Esophagus muscularis mucosa (tissue), 4 donors: ENCODE data around the gene TMEM169. TPM values are rescaled to one million over a fixed set of nuclear protein-coding genes. Genes with fewer than 3 reads are reported as not detected.

Experiments used
- DNase-seq: peaks from one replicate; pipeline ENCODE4 v3.0.0-alpha.2; 2017; ENCODE audit errors: extremely low spot score
- H3K27ac ChIP-seq, 4 donors: fragments of 200-600 bp; sonication (generic); replicated peaks in 1 of 4; 1 replicate in 3 of 4; 2 replicates in 1 of 4; pipeline ENCODE4 v1.5.1; 2016 to 2019; ENCODE audit warnings: mild to moderate bottlenecking in 1 of 4
- H3K27me3 ChIP-seq, 4 donors: fragments of 200-600 bp; sonication (generic); one replicate each; pipeline versions ENCODE4 v1.5.1 to v1.6.0; 2016 to 2019
- H3K36me3 ChIP-seq, 4 donors: fragments of 200-600 bp; sonication (generic); one replicate each; pipeline ENCODE4 v1.5.1; 2016 to 2019
- H3K4me1 ChIP-seq, 4 donors: fragments of 200-600 bp; sonication (generic); one replicate each; pipeline ENCODE4 v1.5.1; 2016 to 2019
- H3K4me3 ChIP-seq, 4 donors: fragments of 200-600 bp; sonication (generic); 1 replicate in 2 of 4; 2 replicates in 2 of 4; pipeline ENCODE4 v1.5.1; 2016 to 2019; ENCODE audit warnings: mild to moderate bottlenecking in 4 of 4, moderate library complexity in 1 of 4
- H3K9me3 ChIP-seq, 4 donors: fragments of 200-600 bp; sonication (generic); 1 replicate in 3 of 4; 2 replicates in 1 of 4; pipeline ENCODE4 v1.5.1; 2016 to 2019
- CTCF ChIP-seq, 3 experiments: fragments of 200-600 bp in 2 of 3; fragments of 450-650 bp in 1 of 3; sonication (generic) in 2 of 3; IDR thresholded peaks; one replicate each; pipeline ENCODE4 v1.5.1; 2017 to 2019; ENCODE audit warnings: antibody characterized with exemption in 3 of 3, mild to moderate bottlenecking in 2 of 3, moderate library complexity in 1 of 3
- EP300 ChIP-seq: sonication (generic); formaldehyde crosslinking; IDR thresholded peaks from one replicate; pipeline ENCODE4 v1.6.1; 2017; ENCODE audit warnings: antibody characterized with exemption
- POLR2A ChIP-seq: fragments of 450-650 bp; IDR thresholded peaks from one replicate; pipeline ENCODE4 v1.6.1; 2017; ENCODE audit warnings: antibody characterized with exemption, moderate library complexity, mild to moderate bottlenecking, low read depth
- POLR2AphosphoS5 ChIP-seq, 2 donors: sonication (generic); formaldehyde crosslinking; IDR thresholded peaks; one replicate each; pipeline ENCODE4 v1.6.1; 2017; ENCODE audit warnings: antibody characterized with exemption in 2 of 2
- WGBS: methylation state at CpG from one replicate; pipeline ENCODE4 v1.1.5; 2018; 5-methylcytosine and 5-hydroxymethylcytosine counted together
- intact Hi-C: fragments of 100-400 bp; cut with DNase I; formaldehyde crosslinking; loops from one replicate; pipeline ENCODE4 v1.15.1; 2023
- total RNA-seq, 4 donors: library from RNA; depleted of rRNA; stranded (reverse); fragments of >200 nt; gene quantifications; one replicate each; pipeline versions ENCODE4 v1.1.0 to v1.2.1, GENCODE V29; 2016

TMEM169 gene
- total RNA-seq, 4 donors from 2014 or later: under 0.01 to 0.75 (median 0.51) TPM

- WGBS: 69% methylated on average over 3 of the region's 3 CpGs
- TF ChIP-seq CTCF (IDR thresholded peaks at IDR 0.05) (no peak), POLR2AphosphoS5 (IDR thresholded peaks at IDR 0.05) (no peak), POLR2A (no peak), EP300 (no peak)
- intact Hi-C loops: no loop called here
- Histone ChIP-seq H3K36me3 (peaks cover 53 to 87% (median 74%) of the 10 kb centered on the region in 4 donors), H3K4me1 (peaks cover 12 to 42% (median 32%) of the 10 kb centered on the region in 4 donors), H3K27ac (no peak overlapping the region), H3K27me3 (no peaks in the 10 kb centered on the region), H3K4me3 (no peak overlapping the region), H3K9me3 (no peaks in the 10 kb centered on the region)
- DNase-seq: no peak
Observed at GRCh38 chr2:216119986-216120385, 38.3 kb downstream of the TMEM169 start.

- H3K36me3 ChIP-seq: peaks cover 65 to 100% (median 85%) of the 10 kb centered on the region in 4 donors
- WGBS: 95% methylated on average over 3 of the region's 3 CpGs
- H3K27me3 ChIP-seq: no peaks in the 10 kb centered on the region
- TF ChIP-seq POLR2AphosphoS5 (IDR thresholded peaks at IDR 0.05): no peak
- TF ChIP-seq CTCF (IDR thresholded peaks at IDR 0.05): no peak
- TF ChIP-seq POLR2A: no peak
- TF ChIP-seq EP300: no peak
- H3K27ac ChIP-seq: no peak overlapping the region
- peaks cover 3 to 30% (median 23%) of the 10 kb centered on the region in 4 donors for H3K4me1 ChIP-seq
- H3K9me3 ChIP-seq: no peaks in the 10 kb centered on the region
- no peak overlapping the region for H3K4me3 ChIP-seq
- no peak for DNase-seq
- intact Hi-C loops: no loop called here
Observed at GRCh38 chr2:216121255-216121654, 39.5 kb downstream of the TMEM169 start.

- intact Hi-C loops: no loop called here
- TF ChIP-seq POLR2A: no peak
- no peak for TF ChIP-seq POLR2AphosphoS5 (IDR thresholded peaks at IDR 0.05)
- TF ChIP-seq EP300: no peak
- no peak for TF ChIP-seq CTCF (IDR thresholded peaks at IDR 0.05)
- Histone ChIP-seq H3K36me3 (peaks cover 52 to 100% (median 91%) of the 10 kb centered on the region in 4 donors), H3K4me1 (peaks cover 0 to 22% (median 8%) of the 10 kb centered on the region in 4 donors), H3K4me3 (no peak overlapping the region), H3K9me3 (no peaks in the 10 kb centered on the region), H3K27ac (no peak overlapping the region), H3K27me3 (no peaks in the 10 kb centered on the region)
- WGBS: 95% methylated on average over 5 of the region's 5 CpGs
- no peak for DNase-seq
Observed at GRCh38 chr2:216126943-216127342, 45.2 kb downstream of the TMEM169 start.

GRCh38 chr2:216130346-216130971, 48.7 kb downstream of the TMEM169 start:
- Histone ChIP-seq H3K27ac (no peak overlapping the region), H3K9me3 (no peaks in the 10 kb centered on the region), H3K4me1 (peaks cover 0 to 22% (median 8%) of the 10 kb centered on the region in 4 donors), H3K27me3 (no peaks in the 10 kb centered on the region), H3K4me3 (no peak overlapping the region), H3K36me3 (peaks cover 51 to 100% (median 91%) of the 10 kb centered on the region in 4 donors)
- 78% methylated on average over 6 of the region's 6 CpGs for WGBS
- TF ChIP-seq POLR2A (no peak), POLR2AphosphoS5 (IDR thresholded peaks at IDR 0.05) (no peak), CTCF (IDR thresholded peaks at IDR 0.05) (no peak), EP300 (no peak)
- DNase-seq: no peak
- intact Hi-C loops: no loop called here
